GM19463 (cell line): Measurements from ENCODE around the gene HIVEP3.

Source experiments
- ATAC-seq: cut with Tn5 transposase; IDR thresholded peaks from one replicate; pipeline ENCODE4 v1.9.1; 2021; ENCODE audit warnings: mild to moderate bottlenecking, moderate library complexity; ENCODE audit not compliant: unreplicated experiment

The HIVEP3 gene

GRCh38 chr1:41461790-41462679 lies 456.7 kb downstream of the HIVEP3 start:
- ATAC-seq: no peak

- no peak for ATAC-seq
These were observed 461.7 kb downstream of the HIVEP3 start for GRCh38 chr1:41456847-41457540.
